Spleen (tissue), 11 donors: ENCODE results near the gene OLFML2B. TPM values are rescaled to one million over a fixed set of nuclear protein-coding genes. Genes with fewer than 3 reads are reported as not detected.
"Not testable (repeated sequence)": the region's sequence is repeated elsewhere in the genome, so short reads cannot be mapped to it uniquely, and the experiment has no call there.

ENCODE experiments used
- DNase-seq: peaks from one replicate; pipeline ENCODE4 v3.0.0-alpha.2; 2020
- H3K27ac ChIP-seq, 8 donors: fragments of 200-600 bp; sonication (generic) in 7 of 8; 1 replicate in 4 of 8; 2 replicates in 4 of 8; pipeline versions ENCODE4 v1.5.0 to v1.8.0; 2016 to 2021; ENCODE audit warnings: inconsistent platforms in 4 of 8, mild to moderate bottlenecking in 4 of 8, moderate library complexity in 1 of 8
- H3K27me3 ChIP-seq, 7 donors: fragments of 200-600 bp; sonication (generic) in 6 of 7; replicated peaks in 1 of 7; 1 replicate in 4 of 7; 2 replicates in 3 of 7; pipeline versions ENCODE4 v1.5.0 to v1.8.0; 2016 to 2021; ENCODE audit warnings: inconsistent platforms in 3 of 7, mild to moderate bottlenecking in 1 of 7
- H3K36me3 ChIP-seq, 6 donors: fragments of 200-600 bp; sonication (generic) in 5 of 6; 1 replicate in 4 of 6; 2 replicates in 2 of 6; pipeline versions ENCODE4 v1.5.0 to v1.8.0; 2016 to 2021; ENCODE audit warnings: inconsistent platforms in 2 of 6
- H3K4me1 ChIP-seq, 6 donors: fragments of 200-600 bp; sonication (generic) in 5 of 6; 1 replicate in 3 of 6; 2 replicates in 3 of 6; pipeline versions ENCODE4 v1.5.0 to v1.8.0; 2016 to 2021; ENCODE audit warnings: inconsistent platforms in 3 of 6
- H3K4me3 ChIP-seq, 8 donors: fragments of 200-600 bp; sonication (generic) in 7 of 8; 1 replicate in 4 of 8; 2 replicates in 4 of 8; pipeline versions ENCODE4 v1.5.0 to v1.8.0; 2016 to 2021; ENCODE audit warnings: inconsistent platforms in 4 of 8, mild to moderate bottlenecking in 4 of 8, moderate library complexity in 2 of 8
- H3K9me3 ChIP-seq, 8 donors: fragments of 200-600 bp; sonication (generic) in 7 of 8; 1 replicate in 4 of 8; 2 replicates in 4 of 8; pipeline versions ENCODE4 v1.5.0 to v1.8.0; 2016 to 2021; ENCODE audit warnings: inconsistent platforms in 4 of 8
- CTCF ChIP-seq, 11 experiments: fragments of 200-600 bp in 7 of 11; fragments of 450-650 bp in 4 of 11; sonication (generic) in 4 of 11; IDR thresholded peaks in 8 of 11; conservative IDR thresholded peaks in 3 of 11; 1 replicate in 7 of 11; 2 replicates in 4 of 11; pipeline versions ENCODE4 v1.4.0 to v1.8.0; 2016 to 2021; ENCODE audit warnings: antibody characterized with exemption in 11 of 11, inconsistent platforms in 4 of 11, mild to moderate bottlenecking in 1 of 11
- POLR2A ChIP-seq, 3 donors: fragments of 450-650 bp; IDR thresholded peaks; one replicate each; pipeline ENCODE4 v1.5.1; 2017; ENCODE audit warnings: antibody characterized with exemption in 3 of 3, mild to moderate bottlenecking in 1 of 3
- POLR2AphosphoS5 ChIP-seq, 3 donors: sonication (generic); formaldehyde crosslinking; IDR thresholded peaks; one replicate each; pipeline ENCODE4 v1.5.1; 2017; ENCODE audit warnings: antibody characterized with exemption in 3 of 3
- WGBS, 5 donors: extraction: QIAGEN DNeasy Blood & Tissue Kit in 3 of 5; methylation state at CpG; one replicate each; pipeline versions ENCODE4 v1.1.5 to v1.1.7; 2013 to 2018; 5-methylcytosine and 5-hydroxymethylcytosine counted together
- intact Hi-C: fragments of 100-400 bp; cut with DNase I; formaldehyde crosslinking; loops from one replicate; pipeline ENCODE4 v1.15.0; 2023; ENCODE audit warnings: low total_unique reads
- polyA plus RNA-seq, 3 donors: library from polyadenylated mRNA; stranded (reverse); fragments of 200-250 nt; gene quantifications; one replicate each; pipeline ENCODE4 v1.2.1, GENCODE V29; 2013
- total RNA-seq, 7 donors: library from RNA; depleted of rRNA in 3 of 7; stranded (reverse); fragments of >200 nt in 3 of 7; fragmentation: NEBNext Ultra II Directional in 4 of 7; extraction: Animal tissue kit (Norgen Biotek cat#: 25700) in 4 of 7; gene quantifications; one replicate each; pipeline versions ENCODE4 v1.1.0 to v1.2.1, GENCODE V29; 2016 to 2021
- donor health status: healthy with polysubstance abuse.
- donor health status: DM: no; HTN: no; CAD: no; lungs with moderate emphysema.
- donor health status: DM: no; HTN: no; CAD: no.
- donor health status: Bipolar disorder and iron deficiency.
- donor health status: healthy.
- donor health status: DM: no; HTN: no; CAD: no.
- donor health status: DM: yes; HTN: yes; CAD: no.

Gene OLFML2B
- total and polyA plus RNA-seq, 10 donors = 3.0 to 39.7 (median 15.0) TPM

GRCh38 chr1:162069334-162070093, 45.8 kb upstream of the OLFML2B start, which contains the start of gene NOS1AP:
Gene NOS1AP, plus strand, starts transcription at chr1:162069691. Its CDS starts 487 bp downstream, at chr1:162070178.
- Histone ChIP-seq H3K36me3 (no peaks in the 10 kb centered on the region), H3K9me3 (no peaks in the 10 kb centered on the region), H3K27me3 (peaks cover 0 to 95% (median 21%) of the 10 kb centered on the region in 7 donors), H3K4me1 (peaks cover 3 to 23% (median 16%) of the 10 kb centered on the region in 6 donors), H3K4me3 (peak within 1 kb of the TSS; percentile 51 to 79 (median 67)), H3K27ac (peak within 1 kb of the TSS in 3 of 8 donors; percentile 42 to 77 (median 44))
- intact Hi-C loops = no loop called here
- DNase-seq = peak; percentile 96
- no peak for TF ChIP-seq CTCF (IDR thresholded peaks at IDR 0.05 in 8 of 11, conservative IDR thresholded peaks at IDR 0.05 in 3 of 11)
- no peak for TF ChIP-seq POLR2A (IDR thresholded peaks at IDR 0.05)
- TF ChIP-seq POLR2AphosphoS5 (IDR thresholded peaks at IDR 0.05) = peak in 2 of 3 donors; percentile 39 to 50
- 0 to 1% (median 1%) methylated on average over 21 to 95 of the region's 95 CpGs for WGBS, 5 donors

- TF ChIP-seq POLR2AphosphoS5 (IDR thresholded peaks at IDR 0.05) = no peak
- TF ChIP-seq CTCF (IDR thresholded peaks at IDR 0.05 in 8 of 11, conservative IDR thresholded peaks at IDR 0.05 in 3 of 11) = no peak
- TF ChIP-seq POLR2A (IDR thresholded peaks at IDR 0.05) = no peak
- intact Hi-C loops = no loop called here
- no peaks in the 10 kb centered on the region for H3K9me3 ChIP-seq
- WGBS, 5 donors = 94 to 99% (median 97%) methylated on average over 4 of the region's 4 CpGs
- H3K36me3 ChIP-seq = no peaks in the 10 kb centered on the region
- no peak for DNase-seq
- H3K27ac ChIP-seq = no peak overlapping the region
- peak overlapping the region in 1 of 8 donors; percentile 75 for H3K4me3 ChIP-seq
- peaks cover 0 to 97% (median 23%) of the 10 kb centered on the region in 7 donors for H3K27me3 ChIP-seq
- peaks cover 3 to 23% (median 16%) of the 10 kb centered on the region in 6 donors for H3K4me1 ChIP-seq
Observed at GRCh38 chr1:162068301-162068700, 44.6 kb upstream of the OLFML2B start.

GRCh38 chr1:162067466-162067865, 43.8 kb upstream of the OLFML2B start:
- no peak for TF ChIP-seq POLR2A (IDR thresholded peaks at IDR 0.05)
- no peak for TF ChIP-seq POLR2AphosphoS5 (IDR thresholded peaks at IDR 0.05)
- no peak for TF ChIP-seq CTCF (IDR thresholded peaks at IDR 0.05 in 8 of 11, conservative IDR thresholded peaks at IDR 0.05 in 3 of 11)
- intact Hi-C loops = no loop called here
- H3K4me1 ChIP-seq = peaks cover 3 to 23% (median 16%) of the 10 kb centered on the region in 6 donors
- no peaks in the 10 kb centered on the region for H3K36me3 ChIP-seq
- 50 to 68% (median 53%) methylated on average over 1 of the region's 1 CpG for WGBS, 5 donors
- DNase-seq = no peak
- peaks cover 0 to 90% (median 23%) of the 10 kb centered on the region in 7 donors for H3K27me3 ChIP-seq
- no peak overlapping the region for H3K27ac ChIP-seq
- no peak overlapping the region for H3K4me3 ChIP-seq
- no peaks in the 10 kb centered on the region for H3K9me3 ChIP-seq

- 78 to 93% (median 84%) methylated on average over 4 of the region's 4 CpGs for WGBS, 5 donors
- DNase-seq, H3K9me3 ChIP-seq, H3K4me3 ChIP-seq, intact Hi-C loops, H3K27ac ChIP-seq, H3K36me3 ChIP-seq: not testable (repeated sequence)
- Histone ChIP-seq H3K4me1 (peaks cover 3 to 23% (median 16%) of the 10 kb centered on the region in 6 donors), H3K27me3 (peaks cover 0 to 83% (median 23%) of the 10 kb centered on the region in 7 donors)
Observed at GRCh38 chr1:162066836-162067235, 43.2 kb upstream of the OLFML2B start.
